DND-41 (cell line): ENCODE measurements around the gene GABRA4.

Experiments used
- ATAC-seq: fragments of 200-7000 bp; cut with Tn5 transposase; 3 replicates; pipeline ENCODE4 v1.9.1; 2021; ENCODE audit warnings: low read depth; ENCODE audit not compliant: insufficient read depth
- DNase-seq: peaks from one replicate; pipeline ENCODE4 v3.0.0-alpha.2; 2020
- H2AFZ ChIP-seq: 2 replicates; pipeline ENCODE4 v1.6.0; 2012; ENCODE audit warnings: low read depth, low read length
- H3K27ac ChIP-seq: 2 replicates; pipeline ENCODE4 v1.5.1; 2012; ENCODE audit warnings: low read length, inconsistent platforms
- H3K27me3 ChIP-seq: fragments of 200-600 bp; sonication (generic); 2 replicates; pipeline ENCODE4 v1.6.0; 2012; ENCODE audit warnings: low read length, mild to moderate bottlenecking, inconsistent platforms; ENCODE audit not compliant: insufficient read depth, poor library complexity
- H3K36me3 ChIP-seq: 2 replicates; pipeline ENCODE4 v1.5.1; 2012; ENCODE audit warnings: low read length, inconsistent platforms; ENCODE audit not compliant: insufficient read depth
- H3K4me1 ChIP-seq: 2 replicates; pipeline ENCODE4 v1.5.1; 2012; ENCODE audit warnings: mild to moderate bottlenecking, low read length; ENCODE audit not compliant: insufficient read depth
- H3K4me2 ChIP-seq: 2 replicates; pipeline ENCODE4 v1.6.0; 2012; ENCODE audit warnings: mild to moderate bottlenecking, moderate library complexity, low read length, inconsistent platforms; ENCODE audit not compliant: insufficient read depth
- H3K4me3 ChIP-seq, 2 experiments: fragments of 200-600 bp in 1 of 2; shearing (Covaris generic) in 1 of 2; 2 replicates each; pipeline ENCODE4 v1.5.1; 2012 to 2016; ENCODE audit warnings: inconsistent platforms in 2 of 2, low read length in 2 of 2, mild to moderate bottlenecking in 2 of 2, low read depth in 1 of 2, moderate library complexity in 1 of 2
- H3K79me2 ChIP-seq: 2 replicates; pipeline ENCODE4 v1.6.0; 2012; ENCODE audit warnings: low read length, inconsistent platforms; ENCODE audit not compliant: insufficient read depth
- H3K9ac ChIP-seq: 2 replicates; pipeline ENCODE4 v1.6.0; 2012; ENCODE audit warnings: low read depth, mild to moderate bottlenecking, inconsistent platforms, low read length, moderate library complexity
- H3K9me3 ChIP-seq: 2 replicates; pipeline ENCODE4 v1.5.1; 2012; ENCODE audit warnings: low read length, moderate library complexity, mild to moderate bottlenecking, inconsistent platforms; ENCODE audit not compliant: insufficient read depth, severe bottlenecking
- H4K20me1 ChIP-seq: 2 replicates; pipeline ENCODE4 v1.6.0; 2012; ENCODE audit warnings: low read length; ENCODE audit not compliant: insufficient read depth
- CTCF ChIP-seq: IDR thresholded peaks from 2 replicates; pipeline ENCODE4 v1.5.1; 2012; ENCODE audit warnings: borderline replicate concordance, low read length, moderate library complexity, mild to moderate bottlenecking; ENCODE audit not compliant: poor library complexity, severe bottlenecking; ENCODE audit errors: extremely low read depth
- EZH2 ChIP-seq: IDR thresholded peaks from 3 replicates; pipeline ENCODE4 v1.6.1; 2012; ENCODE audit warnings: borderline replicate concordance, low read depth, mild to moderate bottlenecking, moderate library complexity, low read length, inconsistent platforms; ENCODE audit not compliant: severe bottlenecking

The GABRA4 gene

DNA sequence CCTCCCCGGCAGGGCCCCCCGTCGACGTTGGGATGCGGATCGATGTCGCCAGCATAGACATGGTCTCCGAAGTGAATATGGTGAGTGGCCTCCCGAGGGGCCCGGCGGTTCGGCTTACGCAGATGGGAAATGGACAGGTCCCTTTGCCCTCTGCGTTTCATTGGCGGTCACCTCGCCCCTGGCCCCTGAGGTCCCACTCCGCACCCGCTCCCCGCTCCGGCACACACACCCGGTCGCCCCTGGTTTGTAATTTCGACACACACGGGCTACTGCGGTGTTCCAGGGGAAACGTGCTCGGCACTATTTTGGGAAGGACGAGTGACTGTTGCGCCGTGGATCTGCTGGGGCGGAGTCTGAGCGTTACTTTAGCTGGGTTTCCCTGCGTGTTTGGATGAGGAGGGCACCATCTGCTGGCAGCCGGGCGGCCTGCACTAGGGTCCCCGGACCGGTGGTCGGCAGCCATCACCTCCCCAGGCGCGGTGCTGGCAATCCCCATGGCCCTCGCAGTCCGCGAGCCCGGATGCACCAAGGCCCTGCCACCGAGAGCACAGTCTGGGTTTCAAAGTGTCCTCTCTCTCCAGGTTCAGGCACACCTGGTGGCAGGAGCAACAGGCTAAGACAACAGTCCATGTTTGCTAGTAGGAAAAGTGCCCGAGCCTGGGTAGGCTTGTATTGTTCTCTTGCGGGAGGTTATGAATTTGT is 39.2 kb upstream of the GABRA4 start:
- no peaks in the 10 kb centered on the region for H3K4me1 ChIP-seq
- TF ChIP-seq EZH2 (no peak), CTCF (peak; percentile 33)
- H2AFZ ChIP-seq, result no peak overlapping the region
- no peak overlapping the region for H3K9ac ChIP-seq
- H3K79me2 ChIP-seq, result no peaks in the 10 kb centered on the region
- no peak overlapping the region for H3K4me2 ChIP-seq
- H3K36me3 ChIP-seq, result no peaks in the 10 kb centered on the region
- H3K27ac ChIP-seq, result no peak overlapping the region
- DNase-seq (no peak), ATAC-seq (no peak)
- H3K9me3 ChIP-seq, result no peaks in the 10 kb centered on the region
- no peaks in the 10 kb centered on the region for H4K20me1 ChIP-seq
- no peaks in the 10 kb centered on the region for H3K27me3 ChIP-seq
- H3K4me3 ChIP-seq, result no peak overlapping the region

- H3K4me3 ChIP-seq, result no peak overlapping the region
- no peaks in the 10 kb centered on the region for H3K4me1 ChIP-seq
- no peak overlapping the region for H3K9ac ChIP-seq
- H3K27ac ChIP-seq, result no peak overlapping the region
- no peak overlapping the region for H2AFZ ChIP-seq
- H3K4me2 ChIP-seq, result no peak overlapping the region
- no peak for DNase-seq
- no peaks in the 10 kb centered on the region for H3K27me3 ChIP-seq
- ATAC-seq, result no peak
- no peaks in the 10 kb centered on the region for H4K20me1 ChIP-seq
- no peaks in the 10 kb centered on the region for H3K9me3 ChIP-seq
- no peaks in the 10 kb centered on the region for H3K36me3 ChIP-seq
- no peaks in the 10 kb centered on the region for H3K79me2 ChIP-seq
- TF ChIP-seq CTCF (no peak), EZH2 (no peak)
Observed at GRCh38 chr4:47031751-47032404, 38.5 kb upstream of the GABRA4 start.

DNA sequence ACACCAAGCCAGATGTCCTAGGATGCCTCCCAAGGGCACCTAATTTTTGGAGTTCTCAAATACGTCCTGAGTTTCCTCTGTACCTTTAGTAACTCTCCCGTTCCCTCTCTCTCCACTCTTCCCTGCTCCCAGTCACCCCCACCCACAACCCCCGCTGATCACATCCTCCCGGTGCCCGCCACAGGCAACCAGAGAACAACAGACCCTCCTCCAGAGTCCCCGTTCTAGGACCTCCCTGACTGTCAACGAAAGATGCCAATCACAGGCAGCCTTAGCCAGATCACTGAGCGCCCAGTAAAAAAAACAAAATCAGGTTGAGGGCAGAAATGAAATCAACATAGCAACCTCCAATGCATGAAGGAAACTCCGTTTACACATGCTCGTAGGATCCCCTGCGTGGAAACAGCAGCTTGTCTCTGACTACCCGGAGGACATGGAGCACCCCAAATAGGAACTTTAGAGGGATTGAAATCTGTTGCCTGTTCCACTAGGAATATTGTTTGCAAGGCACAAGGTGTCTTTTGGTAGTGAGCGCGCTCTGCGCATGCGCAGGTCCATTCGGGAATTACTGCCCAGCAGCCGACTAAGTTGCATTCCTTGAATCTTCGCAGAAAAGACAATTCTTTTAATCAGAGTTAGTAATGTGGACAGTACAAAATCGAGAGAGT is 37.8 kb upstream of the GABRA4 start, which contains the start of gene GABRB1:
Gene GABRB1 (plus strand): TSS at position 557 of the 668 bp plus-strand sequence.
- Histone ChIP-seq H3K4me3 (no peak within 1 kb of the TSS), H3K36me3 (no peaks in the 10 kb centered on the region), H3K4me2 (no peak within 1 kb of the TSS), H3K4me1 (no peaks in the 10 kb centered on the region), H2AFZ (no peak within 1 kb of the TSS), H4K20me1 (no peaks in the 10 kb centered on the region), H3K27ac (no peak within 1 kb of the TSS), H3K9ac (no peak within 1 kb of the TSS), H3K27me3 (no peaks in the 10 kb centered on the region), H3K9me3 (no peaks in the 10 kb centered on the region), H3K79me2 (no peaks in the 10 kb centered on the region)
- TF ChIP-seq EZH2, result no peak
- no peak for TF ChIP-seq CTCF
- DNase-seq (no peak), ATAC-seq (no peak)
